HG02852 (cell line): ENCODE results near the gene TLCD3A.
"Not testable (repeated sequence)": the region's sequence is repeated elsewhere in the genome, so short reads cannot be mapped to it uniquely, and the experiment has no call there.

Experiments
- ATAC-seq: cut with Tn5 transposase; IDR thresholded peaks from one replicate; pipeline ENCODE4 v1.9.1; 2021; ENCODE audit warnings: mild to moderate bottlenecking, moderate library complexity; ENCODE audit not compliant: unreplicated experiment

The TLCD3A gene

DNA sequence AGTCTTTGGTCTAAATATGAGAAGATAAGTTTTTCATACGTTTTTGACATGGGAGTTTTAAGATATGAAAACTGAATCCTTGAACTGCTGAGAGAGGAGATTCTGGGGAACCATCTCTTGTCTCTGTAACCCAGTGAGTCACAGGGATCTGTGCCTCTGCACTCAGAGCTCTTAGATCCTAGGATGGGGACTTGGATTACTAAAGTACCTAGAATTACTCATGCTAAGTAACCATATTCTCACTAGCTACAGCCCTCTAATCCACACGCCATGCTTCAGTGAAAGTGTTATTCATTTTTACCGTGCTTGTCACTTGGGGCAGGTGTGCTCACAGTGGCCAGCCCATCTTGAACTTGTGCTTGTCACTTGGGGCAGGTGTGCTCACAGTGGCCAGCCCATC is 51.7 kb downstream of the TLCD3A start:
- no peak for ATAC-seq

DNA sequence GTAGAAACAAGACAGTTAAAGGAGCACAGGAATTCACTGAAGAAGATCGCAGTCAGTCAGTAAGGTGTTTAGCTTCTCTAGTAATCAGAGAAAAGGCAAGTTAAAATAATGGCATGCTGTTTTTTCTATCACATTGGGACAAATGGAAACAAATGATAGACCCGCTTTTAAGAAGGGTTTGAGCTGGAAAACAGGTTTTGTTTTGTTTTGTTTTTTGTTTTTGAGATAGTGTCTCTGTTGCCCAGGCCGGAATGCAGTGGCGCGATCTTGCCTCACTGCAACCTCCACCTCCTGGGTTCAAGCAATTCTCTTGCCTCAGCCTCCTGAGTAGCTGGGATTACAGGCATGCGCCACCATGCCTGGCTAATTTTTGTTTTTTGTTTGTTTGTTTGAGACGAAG is 53.5 kb downstream of the TLCD3A start:
- ATAC-seq, result not testable (repeated sequence)

DNA sequence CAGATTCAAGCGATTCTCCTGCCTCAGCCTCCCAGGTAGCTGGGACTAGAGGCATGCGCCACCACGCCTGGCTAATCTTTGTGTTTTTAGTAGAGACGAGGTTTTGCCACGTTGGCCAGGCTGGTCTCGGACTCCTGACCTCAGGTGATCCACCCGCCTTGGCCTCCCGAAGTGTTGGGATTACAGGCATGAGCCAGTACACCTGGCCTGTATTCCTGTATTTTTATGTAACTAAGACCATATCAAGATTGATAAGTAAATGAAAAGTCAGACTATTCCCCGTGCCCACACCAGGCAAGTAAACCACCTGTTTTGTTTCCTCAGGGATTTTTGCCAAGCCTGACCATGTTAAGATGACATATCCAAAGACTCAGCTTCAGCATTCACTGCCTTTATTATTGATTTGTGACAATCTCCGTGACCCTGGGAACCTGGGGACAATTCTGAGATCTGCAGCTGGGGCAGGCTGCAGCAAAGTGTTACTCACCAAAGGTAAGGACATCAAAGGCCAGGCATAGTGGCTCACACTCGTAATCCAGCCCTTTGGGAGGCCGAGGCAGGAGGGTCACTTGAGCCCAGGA is 55.3 kb downstream of the TLCD3A start:
- ATAC-seq, result no peak

DNA sequence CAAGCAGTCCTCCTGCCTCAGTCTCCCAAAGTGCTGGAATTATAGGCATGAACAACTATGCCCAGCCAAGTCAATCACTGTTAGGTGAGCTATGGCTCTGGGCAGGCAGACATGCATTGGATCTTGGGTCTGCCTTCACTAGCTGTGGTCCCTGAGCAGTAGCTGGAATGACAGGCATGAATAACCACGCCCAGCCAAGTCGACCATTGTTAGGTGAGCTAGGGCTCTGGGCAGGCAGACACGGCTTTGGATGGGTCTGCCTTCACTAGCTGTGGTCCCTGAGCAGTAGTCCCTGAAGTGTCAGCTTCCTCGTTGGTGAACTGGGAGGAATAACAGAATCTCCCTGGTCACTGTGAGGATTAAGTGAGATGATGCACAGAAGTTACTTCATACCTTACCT is 56.2 kb downstream of the TLCD3A start:
- no peak for ATAC-seq

DNA sequence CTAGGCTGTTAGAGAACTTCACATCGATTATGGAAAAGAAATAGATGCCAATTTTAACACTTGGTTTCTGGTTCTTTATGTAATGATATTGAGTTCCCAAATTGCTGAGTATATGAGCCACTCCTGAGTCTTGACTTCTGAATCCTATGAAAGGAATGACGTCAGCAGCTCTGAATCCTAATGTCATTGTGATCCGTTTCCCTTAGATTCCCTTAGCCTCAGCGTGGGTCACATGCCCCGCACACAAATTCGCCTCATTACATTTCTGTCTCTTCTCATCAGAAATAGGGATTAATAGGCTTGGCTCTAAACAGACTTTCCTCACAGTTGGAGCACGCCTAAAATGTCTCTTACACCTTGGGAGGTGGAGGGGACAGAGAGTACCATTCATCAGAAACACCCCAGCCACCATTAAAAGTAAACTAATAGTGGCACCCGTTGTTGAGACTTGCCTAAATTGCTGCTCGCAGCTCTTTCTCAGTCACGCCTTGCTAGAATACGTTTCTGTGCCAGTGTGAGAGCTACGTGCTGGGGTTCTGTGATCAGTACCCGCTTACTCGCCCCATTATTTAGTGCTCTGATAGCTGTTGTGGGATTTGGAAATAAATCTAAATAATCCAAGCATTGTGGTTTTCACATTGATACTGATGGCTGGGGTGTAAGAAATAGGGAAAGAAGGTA is 56.9 kb downstream of the TLCD3A start:
- no peak for ATAC-seq

DNA sequence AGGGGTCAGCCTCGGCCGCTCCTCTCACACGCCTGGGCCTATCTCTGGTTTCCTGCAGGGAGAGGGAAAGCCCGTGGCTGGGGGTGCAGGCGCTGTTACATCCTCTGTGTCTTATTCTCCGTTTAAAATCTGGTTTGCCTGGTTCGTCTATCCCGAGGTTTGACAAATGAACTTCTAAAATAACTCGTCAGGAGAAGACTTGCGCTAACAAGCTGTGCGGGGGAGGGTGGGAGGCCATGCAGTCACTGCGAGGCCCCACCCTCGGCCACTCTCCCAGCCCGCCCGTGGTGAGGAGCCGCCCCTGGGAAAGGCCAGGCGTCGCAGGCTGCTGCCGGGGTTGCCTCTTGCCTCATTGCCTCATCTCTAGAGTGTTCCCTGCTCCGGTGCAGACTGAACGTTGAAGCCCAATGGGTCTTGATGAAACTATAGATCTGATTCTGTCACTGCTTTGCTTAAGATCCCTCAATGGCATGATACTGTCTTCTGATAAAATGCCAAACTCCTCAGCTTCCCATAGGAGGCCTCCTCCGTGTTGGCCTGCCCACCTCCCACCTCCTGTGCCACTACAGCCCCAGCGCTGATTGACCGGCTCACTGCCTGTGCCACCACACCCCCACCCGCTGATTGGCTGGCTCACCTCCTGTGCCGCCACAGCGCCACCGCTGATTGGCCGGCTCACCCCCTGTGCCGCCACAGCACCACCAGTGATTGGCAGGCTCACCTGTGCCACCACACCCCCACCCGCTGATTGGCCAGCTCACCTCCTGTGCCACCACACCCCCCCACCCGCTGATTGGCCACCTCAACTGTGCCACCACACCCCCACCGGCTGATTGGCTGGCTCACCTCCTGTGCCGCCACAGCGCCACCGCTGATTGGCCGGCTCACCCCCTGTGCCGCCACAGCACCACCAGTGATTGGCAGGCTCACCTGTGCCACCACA is 57.8 kb downstream of the TLCD3A start:
- not testable (repeated sequence) for ATAC-seq

DNA sequence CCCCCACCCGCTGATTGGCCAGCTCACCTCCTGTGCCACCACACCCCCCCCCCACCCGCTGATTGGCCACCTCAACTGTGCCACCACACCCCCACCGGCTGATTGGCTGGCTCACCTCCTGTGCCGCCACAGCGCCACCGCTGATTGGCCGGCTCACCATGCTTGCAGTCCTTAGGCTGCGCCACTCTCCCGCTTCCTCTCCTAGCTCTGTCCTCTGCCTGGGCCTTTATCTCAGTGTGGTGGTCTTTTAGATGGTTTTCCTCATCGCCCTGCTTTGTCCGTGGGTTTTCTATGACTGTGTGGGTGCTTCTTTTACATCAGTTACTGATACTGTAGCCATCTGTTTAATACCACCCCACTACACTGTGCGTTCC is 58.5 kb downstream of the TLCD3A start:
- ATAC-seq, result not testable (repeated sequence)

DNA sequence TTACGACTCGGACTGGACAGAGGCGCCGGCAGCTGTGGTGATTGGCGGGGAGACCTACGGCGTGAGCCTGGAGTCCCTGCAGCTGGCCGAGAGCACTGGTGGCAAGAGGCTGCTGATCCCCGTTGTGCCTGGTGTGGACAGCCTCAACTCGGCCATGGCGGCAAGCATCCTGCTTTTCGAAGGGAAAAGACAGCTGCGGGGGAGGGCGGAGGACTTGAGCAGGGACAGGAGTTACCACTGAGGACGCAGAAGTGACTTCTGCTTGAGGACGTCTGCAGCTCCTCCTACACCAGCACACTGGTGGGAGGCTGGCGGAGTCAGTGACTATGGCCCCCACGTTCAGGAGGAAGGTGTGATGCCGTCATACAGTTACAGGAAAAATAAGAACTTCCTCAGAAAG is 59.4 kb downstream of the TLCD3A start:
- no peak for ATAC-seq

DNA sequence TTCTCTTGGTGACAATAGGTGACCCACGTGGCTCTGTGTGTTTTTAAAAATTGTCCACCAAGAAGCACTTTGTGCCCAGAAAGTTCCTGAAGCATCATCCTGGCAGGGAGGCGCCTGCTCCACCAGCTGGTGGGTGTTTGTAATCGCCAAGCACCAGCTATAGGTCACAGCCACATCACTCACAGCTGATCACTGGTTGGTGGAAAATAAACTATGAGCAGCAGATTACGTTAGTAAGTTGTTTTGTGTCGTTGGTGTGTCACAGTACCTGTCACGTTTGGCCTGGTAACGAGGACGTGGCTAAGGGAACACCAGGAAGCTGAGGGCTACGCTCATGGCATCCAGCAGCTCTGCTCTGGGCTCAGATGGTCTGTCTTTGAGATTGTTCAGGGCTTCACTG is 59.9 kb downstream of the TLCD3A start:
- ATAC-seq, result no peak
